RPMI7951 (cell line): ENCODE measurements around the gene ITGB2. TPM values are rescaled to one million over a fixed set of nuclear protein-coding genes. Genes with fewer than 3 reads are reported as not detected.

ENCODE experiments used
- DNase-seq: peaks from one replicate; pipeline ENCODE4 v3.0.0-alpha.2; 2012; ENCODE audit warnings: low read depth
- total RNA-seq: library from RNA; depleted of rRNA; stranded (reverse); fragments of >200 nt; shearing (Covaris generic); gene quantifications from 2 replicates; pipeline ENCODE4 v1.2.3, GENCODE V29; 2014

Gene ITGB2
- total RNA-seq, 1 experiment from 2014 or later = not detected

- DNase-seq = no peak
Observed at GRCh38 chr21:44910229-44911067, 10.3 kb downstream of the ITGB2 start.

GRCh38 chr21:44909719-44910118, 11.0 kb downstream of the ITGB2 start:
- DNase-seq = no peak

- no peak for DNase-seq
Observed at GRCh38 chr21:44908908-44909307, 11.8 kb downstream of the ITGB2 start.

- no peak for DNase-seq
Observed at GRCh38 chr21:44907966-44908895, 12.5 kb downstream of the ITGB2 start.

- DNase-seq = no peak
Observed at GRCh38 chr21:44907225-44907965, 13.3 kb downstream of the ITGB2 start.

- DNase-seq = no peak
Observed at GRCh38 chr21:44905728-44906090, 15.0 kb downstream of the ITGB2 start.

- no peak for DNase-seq
Observed at GRCh38 chr21:44905016-44905727, 15.5 kb downstream of the ITGB2 start.

- no peak for DNase-seq
Observed at GRCh38 chr21:44904141-44904923, 16.4 kb downstream of the ITGB2 start.

- no peak for DNase-seq
Observed at GRCh38 chr21:44903689-44904088, 17.0 kb downstream of the ITGB2 start.

GRCh38 chr21:44903050-44903685, 17.5 kb downstream of the ITGB2 start:
- DNase-seq = no peak

GRCh38 chr21:44902268-44903049, 18.2 kb downstream of the ITGB2 start:
- DNase-seq = no peak

- DNase-seq = no peak
Observed at GRCh38 chr21:44901391-44902074, 19.2 kb downstream of the ITGB2 start.

- no peak for DNase-seq
Observed at GRCh38 chr21:44900559-44901251, 20.0 kb downstream of the ITGB2 start.

GRCh38 chr21:44899768-44900558, 20.7 kb downstream of the ITGB2 start:
- DNase-seq = no peak

- DNase-seq = no peak
Observed at GRCh38 chr21:44898851-44899767, 21.6 kb downstream of the ITGB2 start.

- no peak for DNase-seq
Observed at GRCh38 chr21:44898011-44898488, 22.6 kb downstream of the ITGB2 start.
